SK-N-SH treated with all-trans-retinoic acid at 6 μM for 48 hours (cell line): ENCODE data around the gene LONRF2.

Source experiments
- ATAC-seq: fragments of 200-7000 bp; cut with Tn5 transposase; 3 replicates; pipeline ENCODE4 v1.9.1; 2020; ENCODE audit warnings: mild to moderate bottlenecking, moderate library complexity
- ARNTL ChIP-seq: fragments of 450-650 bp; formaldehyde crosslinking; IDR thresholded peaks from 2 replicates; pipeline ENCODE4 v1.5.0; 2020; ENCODE audit warnings: low read depth, mild to moderate bottlenecking, moderate library complexity, borderline replicate concordance
- BACH2 ChIP-seq: fragments of 250-450 bp; sonication (Bioruptor Pico); IDR thresholded peaks from 2 replicates; pipeline ENCODE4 v1.9.0; 2021; ENCODE audit warnings: mild to moderate bottlenecking, borderline replicate concordance
- CREB5 ChIP-seq: fragments of 250-450 bp; sonication (Bioruptor Pico); IDR thresholded peaks from 2 replicates; pipeline ENCODE4 v1.5.1; 2020; ENCODE audit warnings: low read depth, mild to moderate bottlenecking, moderate library complexity
- CSDC2 ChIP-seq: fragments of 250-450 bp; sonication (Bioruptor Pico); IDR thresholded peaks from 2 replicates; pipeline ENCODE4 v1.5.0; 2020; ENCODE audit warnings: mild to moderate bottlenecking, moderate library complexity
- CSRNP3 ChIP-seq: fragments of 250-450 bp; sonication (Bioruptor Pico); IDR thresholded peaks from 2 replicates; pipeline ENCODE4 v1.5.1; 2021; ENCODE audit warnings: mild to moderate bottlenecking, moderate library complexity
- ESRRG ChIP-seq: fragments of 250-450 bp; sonication (Bioruptor Pico); IDR thresholded peaks from 2 replicates; pipeline ENCODE4 v1.6.1; 2021; ENCODE audit warnings: mild to moderate bottlenecking
- ISL1 ChIP-seq: fragments of 250-450 bp; sonication (Bioruptor Pico); IDR thresholded peaks from 2 replicates; pipeline ENCODE4 v2.1.2; 2022; ENCODE audit warnings: mild to moderate bottlenecking, moderate library complexity
- OSR1 ChIP-seq: fragments of 250-450 bp; sonication (Bioruptor Pico); IDR thresholded peaks from 2 replicates; pipeline ENCODE4 v1.8.0; 2022; ENCODE audit warnings: moderate library complexity, mild to moderate bottlenecking, inconsistent platforms
- PATZ1 ChIP-seq: fragments of 250-450 bp; sonication (Bioruptor Pico); IDR thresholded peaks from 2 replicates; pipeline ENCODE4 v1.8.0; 2020; ENCODE audit warnings: mild to moderate bottlenecking, moderate library complexity, borderline replicate concordance
- POU6F1 ChIP-seq: fragments of 250-450 bp; sonication (Bioruptor Pico); IDR thresholded peaks from 2 replicates; pipeline ENCODE4 v1.8.0; 2021; ENCODE audit warnings: low read depth, mild to moderate bottlenecking, moderate library complexity, borderline replicate concordance
- PPARA ChIP-seq: fragments of 250-450 bp; sonication (Bioruptor Pico); IDR thresholded peaks from 2 replicates; pipeline ENCODE4 v1.5.0; 2020; ENCODE audit warnings: mild to moderate bottlenecking, borderline replicate concordance
- RARB ChIP-seq: fragments of 250-450 bp; sonication (Bioruptor Pico); IDR thresholded peaks from 2 replicates; pipeline ENCODE4 v1.8.0; 2021; ENCODE audit warnings: mild to moderate bottlenecking, moderate library complexity
- SNAI2 ChIP-seq: fragments of 250-450 bp; sonication (Bioruptor Pico); IDR thresholded peaks from 2 replicates; pipeline ENCODE4 v1.5.0; 2020; ENCODE audit warnings: mild to moderate bottlenecking, moderate library complexity
- TCF4 ChIP-seq: fragments of 250-450 bp; sonication (Bioruptor Pico); IDR thresholded peaks from 2 replicates; pipeline ENCODE4 v1.8.0; 2021; ENCODE audit warnings: mild to moderate bottlenecking, moderate library complexity, borderline replicate concordance
- TOX ChIP-seq: fragments of 250-450 bp; sonication (Bioruptor Pico); IDR thresholded peaks from 2 replicates; pipeline ENCODE4 v1.8.0; 2021; ENCODE audit warnings: mild to moderate bottlenecking, moderate library complexity, borderline replicate concordance
- TSHZ2 ChIP-seq: fragments of 250-450 bp; sonication (Bioruptor Pico); IDR thresholded peaks from 2 replicates; pipeline ENCODE4 v1.5.0; 2020; ENCODE audit warnings: mild to moderate bottlenecking, moderate library complexity
- ZC3H10 ChIP-seq: fragments of 250-450 bp; sonication (Bioruptor Pico); IDR thresholded peaks from 2 replicates; pipeline ENCODE4 v1.5.1; 2021; ENCODE audit warnings: mild to moderate bottlenecking, moderate library complexity
- ZFP3 ChIP-seq: fragments of 250-450 bp; sonication (Bioruptor Pico); IDR thresholded peaks from 2 replicates; pipeline ENCODE4 v1.5.0; 2020; ENCODE audit warnings: mild to moderate bottlenecking, moderate library complexity
- ZFP30 ChIP-seq: fragments of 450-650 bp; formaldehyde crosslinking; IDR thresholded peaks from 2 replicates; pipeline ENCODE4 v1.5.0; 2022; ENCODE audit warnings: mild to moderate bottlenecking, moderate library complexity
- ZNF565 ChIP-seq: fragments of 450-650 bp; formaldehyde crosslinking; conservative IDR thresholded peaks from 2 replicates; pipeline ENCODE4 v1.5.0; 2020; ENCODE audit warnings: low read depth, mild to moderate bottlenecking, moderate library complexity
- ZNF70 ChIP-seq: fragments of 450-650 bp; formaldehyde crosslinking; IDR thresholded peaks from 2 replicates; pipeline ENCODE4 v1.5.0; 2020; ENCODE audit warnings: mild to moderate bottlenecking, moderate library complexity
- ZNF8 ChIP-seq: fragments of 450-650 bp; formaldehyde crosslinking; IDR thresholded peaks from 2 replicates; pipeline ENCODE4 v1.5.0; 2020; ENCODE audit warnings: mild to moderate bottlenecking, moderate library complexity

LONRF2 gene

GRCh38 chr2:100321866-100322820 lies at the start of gene LONRF2:
TSS of gene LONRF2 (minus strand) at chr2:100322501. CDS start at chr2:100322093, 408 bp downstream.
- TF ChIP-seq PATZ1 (CRISPR knock-in tag), result no peak
- 0 out of 2 replicates have a peak, but pooled peaks have one; percentile 24 for TF ChIP-seq ZFP3 (CRISPR knock-in tag)
- TF ChIP-seq POU6F1 (CRISPR knock-in tag), result no peak
- TF ChIP-seq ZNF8 (CRISPR knock-in tag), result peak; percentile 61
- TF ChIP-seq PPARA (CRISPR knock-in tag), result no peak
- TF ChIP-seq TSHZ2 (CRISPR knock-in tag), result no peak
- no peak for TF ChIP-seq TOX
- no peak for TF ChIP-seq OSR1 (CRISPR knock-in tag)
- no peak for TF ChIP-seq CSRNP3 (CRISPR knock-in tag)
- no peak for TF ChIP-seq ZC3H10 (CRISPR knock-in tag)
- peak; percentile 89; the same call in 1 of the 2 replicates for TF ChIP-seq SNAI2 (CRISPR knock-in tag)
- no peak for TF ChIP-seq ZNF70 (CRISPR knock-in tag)
- TF ChIP-seq ESRRG (CRISPR knock-in tag), result no peak
- ATAC-seq, result peak; percentile 69

- ATAC-seq, result no peak
- no peak for TF ChIP-seq PPARA (CRISPR knock-in tag)
- no peak for TF ChIP-seq ZFP30 (CRISPR knock-in tag)
- no peak for TF ChIP-seq ZNF565 (CRISPR knock-in tag)
- TF ChIP-seq SNAI2 (CRISPR knock-in tag), result no peak
- no peak for TF ChIP-seq RARB (CRISPR knock-in tag)
- TF ChIP-seq ZFP3 (CRISPR knock-in tag), result no peak
- no peak for TF ChIP-seq CSRNP3 (CRISPR knock-in tag)
- TF ChIP-seq TSHZ2 (CRISPR knock-in tag), result no peak
- no peak for TF ChIP-seq POU6F1 (CRISPR knock-in tag)
- no peak for TF ChIP-seq ARNTL (CRISPR knock-in tag)
- no peak for TF ChIP-seq ZC3H10 (CRISPR knock-in tag)
- no peak for TF ChIP-seq TCF4 (CRISPR knock-in tag)
- no peak for TF ChIP-seq ESRRG (CRISPR knock-in tag)
- no peak for TF ChIP-seq CSDC2 (CRISPR knock-in tag)
- no peak for TF ChIP-seq ZNF8 (CRISPR knock-in tag)
- TF ChIP-seq CREB5 (CRISPR knock-in tag), result no peak
- TF ChIP-seq BACH2, result no peak
- no peak for TF ChIP-seq ISL1 (CRISPR knock-in tag)
- no peak for TF ChIP-seq ZNF70 (CRISPR knock-in tag)
Observed at GRCh38 chr2:100367163-100367562, 44.9 kb upstream of the LONRF2 start.
